Neural crest cell (in vitro differentiated cells): Measurements from ENCODE around the gene ZNF780A. TPM values are rescaled to one million over a fixed set of nuclear protein-coding genes. Genes with fewer than 3 reads are reported as not detected.
"Not testable (repeated sequence)": the region's sequence is repeated elsewhere in the genome, so short reads cannot be mapped to it uniquely, and the experiment has no call there.

Source experiments
- DNase-seq: peaks from one replicate; pipeline ENCODE4 v3.0.0; 2021; ENCODE audit warnings: low read depth, mixed read lengths, low spot score
- H3K27ac Mint-ChIP-seq: one replicate; pipeline ENCODE4 v1.8.0; 2021; ENCODE audit warnings: mild to moderate bottlenecking, mixed read lengths; ENCODE audit not compliant: unreplicated experiment
- H3K27me3 Mint-ChIP-seq: 2 replicates; pipeline ENCODE4 v1.8.0; 2021; ENCODE audit warnings: low read depth, mild to moderate bottlenecking, mixed read lengths
- H3K36me3 Mint-ChIP-seq: 2 replicates; pipeline ENCODE4 v1.8.0; 2021; ENCODE audit warnings: low read depth, mild to moderate bottlenecking, mixed read lengths
- H3K4me1 Mint-ChIP-seq: 2 replicates; pipeline ENCODE4 v1.8.0; 2021; ENCODE audit warnings: mixed read lengths
- H3K4me3 Mint-ChIP-seq: one replicate; pipeline ENCODE4 v1.8.0; 2021; ENCODE audit warnings: mild to moderate bottlenecking, mixed read lengths
- H3K9me3 Mint-ChIP-seq: 2 replicates; pipeline ENCODE4 v1.8.0; 2021; ENCODE audit warnings: mixed read lengths
- CTCF ChIP-seq: fragments of 200-600 bp; sonication (generic); conservative IDR thresholded peaks from 2 replicates; pipeline ENCODE4 v1.5.0; 2021; ENCODE audit warnings: antibody characterized with exemption, mild to moderate bottlenecking
- total RNA-seq: library from RNA; stranded (reverse); gene quantifications from 2 replicates; pipeline ENCODE4 v1.2.1, GENCODE V29; 2021

The ZNF780A gene
- total RNA-seq, 1 donor from 2014 or later: 24.3 TPM

DNA sequence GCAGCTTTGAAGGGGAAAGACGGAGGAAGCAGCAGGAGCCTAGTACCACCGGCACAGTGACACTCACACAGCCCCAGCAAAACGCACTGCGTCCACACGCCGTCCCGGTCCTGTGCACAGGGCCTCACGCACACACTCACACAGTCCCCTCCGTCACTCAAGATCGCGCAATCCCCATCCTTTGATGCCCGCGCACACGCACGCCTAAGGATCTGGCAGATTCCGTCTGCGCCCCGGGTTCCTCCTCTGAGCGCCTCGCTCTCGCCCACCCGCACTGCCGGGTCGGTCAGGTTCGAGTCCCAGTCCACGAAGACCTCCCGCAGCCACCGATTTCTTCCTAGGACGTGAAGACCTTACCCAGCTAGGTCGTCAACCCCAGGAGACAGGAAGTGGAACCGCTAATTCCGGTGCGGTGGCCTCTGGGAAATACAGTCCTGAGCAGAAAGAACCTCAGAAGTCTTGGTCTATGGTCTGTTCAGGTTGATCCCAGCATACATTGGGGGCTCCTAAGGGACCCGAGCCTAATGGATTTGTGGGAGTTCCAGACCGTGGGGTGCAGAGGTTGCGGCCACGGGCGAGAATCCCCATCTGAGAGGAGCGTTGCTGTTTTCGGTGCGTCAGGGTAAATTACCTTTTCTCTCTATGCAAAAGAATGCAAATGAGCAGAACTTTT lies 34.8 kb downstream of the ZNF780A start, which contains the start of gene ZNF780B:
TSS of gene ZNF780B (minus strand) at position 400 of the 673 bp plus-strand sequence. CDS start 5,899 bp downstream, outside the sequence.
- Mint-ChIP-seq H3K36me3 (peaks cover 50% of the 10 kb centered on the region), H3K27ac (peak within 1 kb of the TSS; percentile 97), H3K9me3 (peaks cover 38% of the 10 kb centered on the region), H3K4me3 (peak within 1 kb of the TSS; percentile 99), H3K4me1 (peaks cover 34% of the 10 kb centered on the region), H3K27me3 (peaks cover 7% of the 10 kb centered on the region)
- DNase-seq: peak; percentile 46
- TF ChIP-seq CTCF: no peak

DNA sequence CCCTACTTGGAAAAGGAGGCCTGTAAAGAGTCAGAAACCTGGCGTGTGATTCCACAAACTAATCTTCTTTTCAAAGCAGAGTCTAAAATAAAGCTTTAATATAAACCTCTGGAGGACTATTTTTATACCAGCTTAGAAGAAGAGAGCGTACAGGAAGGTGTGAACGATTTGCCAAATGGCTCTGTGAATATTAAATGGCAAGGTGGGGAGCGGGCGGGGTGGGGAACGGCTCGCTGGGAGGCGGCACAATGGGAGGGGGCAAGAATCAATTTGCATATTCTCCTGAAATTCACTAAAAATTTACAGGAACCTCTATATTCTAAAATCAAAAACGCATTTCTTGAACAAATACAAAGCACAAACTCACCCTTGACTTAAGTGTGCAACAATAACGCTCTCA lies 35.7 kb downstream of the ZNF780A start:
- Mint-ChIP-seq H3K27me3 (peaks cover 7% of the 10 kb centered on the region), H3K36me3 (peaks cover 57% of the 10 kb centered on the region), H3K4me1 (peaks cover 34% of the 10 kb centered on the region)

GRCh38 chr19:40054632-40055031 lies 36.1 kb downstream of the ZNF780A start:
- peaks cover 35% of the 10 kb centered on the region for H3K9me3 Mint-ChIP-seq
- peaks cover 56% of the 10 kb centered on the region for H3K36me3 Mint-ChIP-seq
- peak overlapping the region; percentile 99 for H3K4me3 Mint-ChIP-seq
- TF ChIP-seq CTCF: no peak
- H3K4me1 Mint-ChIP-seq: peaks cover 34% of the 10 kb centered on the region
- H3K27me3 Mint-ChIP-seq: peaks cover 4% of the 10 kb centered on the region
- no peak for DNase-seq
- H3K27ac Mint-ChIP-seq: no peak overlapping the region

More for the DNA sequence above, 35.7 kb downstream of the ZNF780A start:
- Mint-ChIP-seq H3K9me3 (peaks cover 38% of the 10 kb centered on the region), H3K27ac (no peak overlapping the region), H3K4me3 (peak overlapping the region; percentile 99)
- TF ChIP-seq CTCF: no peak
- no peak for DNase-seq

GRCh38 chr19:40053491-40053890 lies 37.3 kb downstream of the ZNF780A start:
- Mint-ChIP-seq H3K4me3 (peak overlapping the region; percentile 99), H3K36me3 (peaks cover 59% of the 10 kb centered on the region), H3K4me1 (peaks cover 34% of the 10 kb centered on the region), H3K27ac (no peak overlapping the region), H3K9me3 (peaks cover 36% of the 10 kb centered on the region), H3K27me3 (no peaks in the 10 kb centered on the region)
- no peak for TF ChIP-seq CTCF
- no peak for DNase-seq

- peaks cover 31% of the 10 kb centered on the region for H3K9me3 Mint-ChIP-seq
- H3K4me1 Mint-ChIP-seq, H3K27me3 Mint-ChIP-seq, H3K27ac Mint-ChIP-seq, DNase-seq, H3K4me3 Mint-ChIP-seq: not testable (repeated sequence)
- H3K36me3 Mint-ChIP-seq: peaks cover 62% of the 10 kb centered on the region
These were observed 49.0 kb downstream of the ZNF780A start for GRCh38 chr19:40041718-40042117.

DNA sequence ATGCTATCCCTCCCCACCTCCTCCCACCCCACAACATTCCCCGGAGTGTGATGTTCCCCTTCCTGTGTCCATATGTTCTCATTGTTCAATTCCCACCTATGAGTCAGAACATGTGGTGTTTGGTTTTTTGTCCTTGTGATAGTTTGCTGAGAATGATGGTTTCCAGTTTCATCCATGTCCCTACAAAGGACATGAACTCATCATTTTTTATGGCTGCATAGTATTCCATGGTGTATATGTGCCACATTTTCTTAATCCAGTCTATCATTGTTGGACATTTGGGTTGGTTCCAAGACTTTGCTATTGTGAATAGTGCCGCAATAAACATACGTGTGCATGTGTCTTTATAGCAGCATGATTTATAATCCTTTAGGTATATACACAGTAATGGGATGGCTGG lies 52.7 kb downstream of the ZNF780A start:
- peaks cover 62% of the 10 kb centered on the region for H3K36me3 Mint-ChIP-seq
- H3K27me3 Mint-ChIP-seq, DNase-seq, H3K27ac Mint-ChIP-seq, H3K4me3 Mint-ChIP-seq, H3K4me1 Mint-ChIP-seq: not testable (repeated sequence)
- H3K9me3 Mint-ChIP-seq: peaks cover 25% of the 10 kb centered on the region
